Brain microvascular endothelial cell (primary cell): Measurements from ENCODE around the gene NOL7.

Experiments used
- DNase-seq: peaks from one replicate; pipeline ENCODE4 v3.0.0-alpha.2; 2020
- H3K27ac ChIP-seq: fragments of 250-450 bp; sonication (Bioruptor Pico); 2 replicates; pipeline ENCODE4 v1.5.1; 2020; ENCODE audit warnings: mild to moderate bottlenecking, moderate library complexity
- H3K27me3 ChIP-seq: fragments of 250-450 bp; sonication (Bioruptor Pico); replicated peaks from 2 replicates; pipeline ENCODE4 v1.5.1; 2020; ENCODE audit warnings: mild to moderate bottlenecking
- H3K36me3 ChIP-seq: fragments of 250-450 bp; sonication (Bioruptor Pico); replicated peaks from 2 replicates; pipeline ENCODE4 v1.5.1; 2020; ENCODE audit warnings: mild to moderate bottlenecking
- H3K4me3 ChIP-seq: 2 replicates; pipeline ENCODE4 v1.5.1; 2011; ENCODE audit warnings: low read depth, mild to moderate bottlenecking, control low read depth, low read length, moderate library complexity
- CTCF ChIP-seq: IDR thresholded peaks from 2 replicates; pipeline ENCODE4 v1.5.1; 2011; ENCODE audit warnings: low read depth, mild to moderate bottlenecking, moderate library complexity, low read length, control low read depth, inconsistent platforms; ENCODE audit errors: missing control alignments
- in situ Hi-C: cut with HindIII; loops from 2 replicates; pipeline ENCODE4 v1.10.0; 2017; ENCODE audit warnings: low sequenced_read_pairs, low pct_ligation_motif_present

Gene NOL7

GRCh38 chr6:13572951-13573654 is 42.0 kb upstream of the NOL7 start:
- Histone ChIP-seq H3K27me3 (no peaks in the 10 kb centered on the region), H3K36me3 (no peaks in the 10 kb centered on the region), H3K4me3 (peak overlapping the region; percentile 78), H3K27ac (no peak overlapping the region)
- TF ChIP-seq CTCF = no peak
- in situ Hi-C loops = no loop called here
- DNase-seq = no peak

GRCh38 chr6:13573669-13574110 is 41.4 kb upstream of the NOL7 start:
- H3K36me3 ChIP-seq = no peaks in the 10 kb centered on the region
- no peaks in the 10 kb centered on the region for H3K27me3 ChIP-seq
- in situ Hi-C loops = no loop called here
- peak overlapping the region; percentile 73 for H3K27ac ChIP-seq
- H3K4me3 ChIP-seq = peak overlapping the region; percentile 78
- no peak for TF ChIP-seq CTCF
- DNase-seq = peak; percentile 33

GRCh38 chr6:13574149-13574570 is 41.0 kb upstream of the NOL7 start:
- DNase-seq = peak; percentile 78
- TF ChIP-seq CTCF = peak; percentile 53
- in situ Hi-C loops = no loop called here
- peak overlapping the region; percentile 73 for H3K27ac ChIP-seq
- H3K4me3 ChIP-seq = peak overlapping the region; percentile 78
- H3K36me3 ChIP-seq = no peaks in the 10 kb centered on the region
- H3K27me3 ChIP-seq = no peaks in the 10 kb centered on the region

- in situ Hi-C loops = no loop called here
- TF ChIP-seq CTCF = no peak
- Histone ChIP-seq H3K27ac (peak within 1 kb of the TSS; percentile 73), H3K27me3 (no peaks in the 10 kb centered on the region), H3K4me3 (peak within 1 kb of the TSS; percentile 78), H3K36me3 (no peaks in the 10 kb centered on the region)
- DNase-seq = peak; percentile 80
Observed at GRCh38 chr6:13574571-13575376, 40.4 kb upstream of the NOL7 start, which contains the start of gene SIRT5. SIRT5 (plus strand) TSS chr6:13574601; CDS start chr6:13584111, 9,510 bp downstream.

GRCh38 chr6:13575377-13575775 is 39.8 kb upstream of the NOL7 start:
- Histone ChIP-seq H3K27ac (no peak overlapping the region), H3K4me3 (peak overlapping the region; percentile 78), H3K36me3 (no peaks in the 10 kb centered on the region), H3K27me3 (no peaks in the 10 kb centered on the region)
- TF ChIP-seq CTCF = peak; percentile 81
- in situ Hi-C loops = no loop called here
- DNase-seq = no peak
